ENCODE measurements around the gene SPAG16. TPM values are rescaled to one million over a fixed set of nuclear protein-coding genes. Genes with fewer than 3 reads are reported as not detected.

SPAG16 gene
- total RNA-seq, 4 donors from 2014 or later, result 25.5 to 42.7 (median 27.8) TPM

GRCh38 chr2:214128040-214128439 lies 843.8 kb downstream of the SPAG16 start:
- H3K4me1 ChIP-seq, result peaks cover 0 to 7% (median 0%) of the 10 kb centered on the region in 4 donors
- H3K4me3 ChIP-seq, result no peak overlapping the region

DNA sequence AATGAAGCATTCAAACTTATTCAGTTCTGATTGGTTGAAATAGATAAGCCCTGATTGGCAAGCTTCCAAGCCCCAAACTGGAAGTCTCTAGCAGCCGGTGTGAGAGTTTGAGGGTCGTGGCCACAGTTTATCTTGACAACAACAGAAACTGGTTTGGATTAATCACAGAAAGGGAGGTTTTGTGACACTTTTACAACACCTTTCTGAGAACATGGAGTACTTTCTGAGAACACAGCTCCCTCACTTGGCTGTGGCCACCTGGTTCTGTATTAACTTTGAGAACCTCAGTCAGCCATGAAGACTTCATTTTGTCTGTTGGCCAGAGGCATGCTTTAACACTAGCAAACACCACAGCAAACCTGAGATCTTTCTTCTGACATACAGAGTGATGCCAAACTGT lies 845.9 kb downstream of the SPAG16 start:
- 37 to 58% methylated on average over 2 of the region's 2 CpGs for WGBS, 2 donors
- H3K27me3 ChIP-seq, result no peaks in the 10 kb centered on the region
- H3K4me1 ChIP-seq, result peaks cover 0 to 7% (median 0%) of the 10 kb centered on the region in 4 donors
- no peak for TF ChIP-seq EP300 (IDR thresholded peaks at IDR 0.05)
- no peak for TF ChIP-seq POLR2A (IDR thresholded peaks at IDR 0.05)
- no peak for TF ChIP-seq CTCF (IDR thresholded peaks at IDR 0.05)
- no peak overlapping the region for H3K4me3 ChIP-seq
- no peak for DNase-seq (ENCODE audit: low spot score in 2 of 2)
- H3K9me3 ChIP-seq, result no peaks in the 10 kb centered on the region
- H3K36me3 ChIP-seq, result no peaks in the 10 kb centered on the region
- no peak overlapping the region for H3K27ac ChIP-seq

More at GRCh38 chr2:214128040-214128439, 843.8 kb downstream of the SPAG16 start:
- H3K27me3 ChIP-seq, result no peaks in the 10 kb centered on the region
- DNase-seq (ENCODE audit: low spot score in 2 of 2), result no peak
- H3K9me3 ChIP-seq, result no peaks in the 10 kb centered on the region
- H3K36me3 ChIP-seq, result no peaks in the 10 kb centered on the region
- TF ChIP-seq EP300 (IDR thresholded peaks at IDR 0.05) (no peak), POLR2A (IDR thresholded peaks at IDR 0.05) (no peak), CTCF (IDR thresholded peaks at IDR 0.05) (no peak)
- H3K27ac ChIP-seq, result peak overlapping the region in 2 of 4 donors; percentile 12 to 30
- WGBS, 2 donors, result 87 to 91% methylated on average over 1 of the region's 1 CpG

DNA sequence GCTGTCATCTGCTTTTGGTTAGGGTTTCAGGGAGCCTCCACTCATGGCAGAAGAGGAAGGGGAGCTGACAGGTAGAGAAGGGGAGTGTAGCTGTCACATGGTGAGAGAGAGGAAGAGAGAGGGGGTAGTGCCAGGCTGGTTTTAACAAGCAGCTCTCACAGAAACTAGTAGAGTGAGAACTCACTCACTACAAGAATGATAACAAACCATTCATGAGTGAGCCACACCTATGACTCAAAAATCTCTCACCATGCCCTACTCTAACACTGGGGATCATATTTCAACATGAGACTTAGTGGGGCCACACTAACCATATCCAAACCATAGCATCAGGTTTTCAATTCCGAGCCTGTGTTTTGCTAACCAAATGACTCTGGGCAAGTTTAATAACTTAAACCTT lies 851.7 kb downstream of the SPAG16 start:
- no peak for DNase-seq (ENCODE audit: low spot score in 2 of 2)
- Histone ChIP-seq H3K27ac (no peak overlapping the region), H3K4me3 (no peak overlapping the region), H3K4me1 (peaks cover 0 to 3% (median 0%) of the 10 kb centered on the region in 4 donors), H3K27me3 (no peaks in the 10 kb centered on the region), H3K9me3 (no peaks in the 10 kb centered on the region), H3K36me3 (no peaks in the 10 kb centered on the region)
- TF ChIP-seq EP300 (IDR thresholded peaks at IDR 0.05) (no peak), POLR2A (IDR thresholded peaks at IDR 0.05) (no peak), CTCF (IDR thresholded peaks at IDR 0.05) (no peak)
- WGBS, 2 donors, result 88 to 100% methylated on average over 1 of the region's 1 CpG

DNA sequence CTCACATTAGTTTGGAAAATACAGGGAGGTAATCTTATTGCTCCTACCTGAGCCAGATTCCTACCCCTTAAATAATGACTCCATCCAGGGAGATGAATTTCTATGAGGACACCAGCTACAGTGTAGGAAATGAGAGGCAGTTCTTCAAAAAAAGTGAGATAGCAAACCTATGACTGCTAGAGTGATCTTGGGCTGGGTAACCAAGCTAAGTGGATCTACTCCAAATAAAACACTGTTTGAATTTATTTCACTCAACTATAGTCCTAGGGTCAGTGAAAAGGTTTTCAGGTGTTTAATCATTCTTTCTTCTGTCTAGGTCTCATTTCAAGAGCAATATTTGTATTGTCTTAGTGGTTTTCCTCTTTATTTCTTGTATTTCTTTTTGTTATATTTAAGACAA lies 854.5 kb downstream of the SPAG16 start:
- H3K36me3 ChIP-seq, result no peaks in the 10 kb centered on the region
- no peaks in the 10 kb centered on the region for H3K27me3 ChIP-seq
- peaks cover 0 to 3% (median 0%) of the 10 kb centered on the region in 4 donors for H3K4me1 ChIP-seq
- H3K4me3 ChIP-seq, result no peak overlapping the region
- no peaks in the 10 kb centered on the region for H3K9me3 ChIP-seq
- TF ChIP-seq POLR2A (IDR thresholded peaks at IDR 0.05) (no peak), CTCF (IDR thresholded peaks at IDR 0.05) (no peak), EP300 (IDR thresholded peaks at IDR 0.05) (no peak)
- DNase-seq (ENCODE audit: low spot score in 2 of 2), result no peak
- H3K27ac ChIP-seq, result no peak overlapping the region

- Histone ChIP-seq H3K27ac (no peak overlapping the region), H3K4me1 (peaks cover 0 to 3% (median 0%) of the 10 kb centered on the region in 4 donors), H3K9me3 (no peaks in the 10 kb centered on the region), H3K27me3 (no peaks in the 10 kb centered on the region), H3K36me3 (no peaks in the 10 kb centered on the region), H3K4me3 (no peak overlapping the region)
- 68 to 79% methylated on average over 3 of the region's 3 CpGs for WGBS, 2 donors
- no peak for DNase-seq (ENCODE audit: low spot score in 2 of 2)
- TF ChIP-seq CTCF (IDR thresholded peaks at IDR 0.05) (no peak), EP300 (IDR thresholded peaks at IDR 0.05) (no peak)
These were observed 855.5 kb downstream of the SPAG16 start for GRCh38 chr2:214139630-214140284.

All from tibial nerve (tissue), 4 donors.